GM19238 (cell line): ENCODE data around the gene TTC3.

Source experiments
- DNase-seq: peaks from one replicate; pipeline ENCODE4 v3.0.0; 2011; ENCODE audit warnings: low spot score; ENCODE audit not compliant: insufficient read length

Gene TTC3

DNA sequence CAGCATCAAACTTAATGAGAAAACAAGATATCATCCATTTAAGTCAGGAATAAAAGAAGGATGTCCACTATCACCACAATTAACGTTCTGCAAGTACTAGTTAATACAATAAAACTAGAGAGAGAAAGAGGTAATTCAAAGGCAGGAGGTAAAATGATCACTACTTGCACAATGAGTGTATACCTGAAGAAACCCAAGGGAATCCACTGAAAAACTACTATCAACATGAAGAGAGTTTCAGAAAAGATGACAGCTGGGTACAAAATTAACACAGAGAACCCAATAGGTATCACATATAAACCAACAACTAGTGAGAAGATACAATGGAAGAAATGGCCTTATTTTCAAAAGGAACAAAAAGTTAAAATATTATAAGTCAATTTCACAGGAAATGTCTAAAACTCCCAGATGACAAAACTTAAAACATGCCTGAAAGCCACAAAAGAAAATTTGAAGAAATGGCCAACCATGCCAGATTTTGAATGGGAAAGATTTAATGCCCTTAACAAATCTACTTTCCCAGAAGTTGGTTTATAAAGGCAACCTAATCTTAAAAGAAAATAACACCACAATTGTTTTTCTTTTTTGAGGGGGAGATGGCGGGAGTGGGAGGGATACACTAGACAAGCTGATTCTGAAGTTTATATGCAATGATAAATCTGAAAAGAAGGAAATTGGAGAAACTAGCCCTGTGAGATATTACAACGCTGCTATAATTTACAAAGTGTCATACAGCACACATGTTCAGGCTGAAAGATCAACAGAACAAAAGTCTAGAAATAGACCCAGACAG lies 176.3 kb downstream of the TTC3 start:
- DNase-seq = no peak

DNA sequence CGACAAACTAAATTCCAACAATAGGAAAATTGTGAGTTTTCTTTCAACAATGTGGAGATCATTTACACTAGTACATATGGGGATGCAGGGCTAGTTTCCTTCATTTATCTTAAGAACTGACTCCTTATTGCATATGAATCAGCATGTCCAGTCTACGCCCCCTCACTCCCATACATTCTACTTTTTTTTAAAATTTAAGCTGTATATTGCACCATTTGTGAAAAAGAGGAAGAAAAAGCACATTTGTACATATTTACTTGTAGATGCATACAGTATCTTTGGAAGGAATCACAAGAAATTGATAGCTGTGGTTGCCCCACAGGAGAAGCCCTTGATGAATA lies 178.2 kb downstream of the TTC3 start:
- no peak for DNase-seq
